Mesothelial cell of epicardium (in vitro differentiated cells): ENCODE results near the gene CACNA2D3. TPM values are rescaled to one million over a fixed set of nuclear protein-coding genes. Genes with fewer than 3 reads are reported as not detected.

Source experiments
- DNase-seq, 2 experiments: peaks; one replicate each; pipeline ENCODE4 v3.0.0; 2021; ENCODE audit warnings: low spot score in 2 of 2; ENCODE audit not compliant: unreplicated experiment in 2 of 2
- H3K27ac Mint-ChIP-seq: 2 replicates; pipeline ENCODE4 v1.8.0; 2021; ENCODE audit warnings: mixed read lengths
- H3K27me3 Mint-ChIP-seq: 2 replicates; pipeline ENCODE4 v1.8.0; 2021; ENCODE audit warnings: low read depth, mixed read lengths
- H3K36me3 Mint-ChIP-seq: 2 replicates; pipeline ENCODE4 v1.8.0; 2021; ENCODE audit warnings: mixed read lengths
- H3K4me1 Mint-ChIP-seq: 2 replicates; pipeline ENCODE4 v1.8.0; 2021; ENCODE audit warnings: mixed read lengths
- H3K4me3 Mint-ChIP-seq: 2 replicates; pipeline ENCODE4 v1.8.0; 2021; ENCODE audit warnings: mild to moderate bottlenecking, moderate library complexity, mixed read lengths
- H3K9me3 Mint-ChIP-seq: 2 replicates; pipeline ENCODE4 v1.8.0; 2021; ENCODE audit warnings: mixed read lengths
- CTCF ChIP-seq: fragments of 200-600 bp; sonication (generic); IDR thresholded peaks from one replicate; pipeline ENCODE4 v1.5.0; 2021; ENCODE audit warnings: antibody characterized with exemption; ENCODE audit not compliant: unreplicated experiment
- total RNA-seq: library from RNA; stranded (reverse); gene quantifications from 3 replicates; pipeline ENCODE4 v1.2.1, GENCODE V29; 2021

The CACNA2D3 gene
- total RNA-seq, 1 donor from 2014 or later = 2.3 TPM

GRCh38 chr3:54814224-54814623 lies 691.9 kb downstream of the CACNA2D3 start:
- no peaks in the 10 kb centered on the region for H3K27me3 Mint-ChIP-seq
- no peak for DNase-seq
- H3K4me3 Mint-ChIP-seq = no peak overlapping the region

GRCh38 chr3:54817628-54818027 lies 695.3 kb downstream of the CACNA2D3 start:
- H3K27me3 Mint-ChIP-seq = peaks cover 5% of the 10 kb centered on the region
- DNase-seq = no peak
- TF ChIP-seq CTCF = no peak

More at GRCh38 chr3:54814224-54814623, 691.9 kb downstream of the CACNA2D3 start:
- Mint-ChIP-seq H3K36me3 (no peaks in the 10 kb centered on the region), H3K9me3 (no peaks in the 10 kb centered on the region), H3K4me1 (peaks cover 4% of the 10 kb centered on the region), H3K27ac (no peak overlapping the region)
- no peak for TF ChIP-seq CTCF

GRCh38 chr3:54818486-54818885 lies 696.1 kb downstream of the CACNA2D3 start:
- no peak overlapping the region for H3K4me3 Mint-ChIP-seq
- no peaks in the 10 kb centered on the region for H3K36me3 Mint-ChIP-seq
- H3K4me1 Mint-ChIP-seq = peaks cover 11% of the 10 kb centered on the region
- no peaks in the 10 kb centered on the region for H3K9me3 Mint-ChIP-seq
- DNase-seq = no peak
- peaks cover 5% of the 10 kb centered on the region for H3K27me3 Mint-ChIP-seq
- no peak for TF ChIP-seq CTCF
- no peak overlapping the region for H3K27ac Mint-ChIP-seq

More at GRCh38 chr3:54817628-54818027, 695.3 kb downstream of the CACNA2D3 start:
- Mint-ChIP-seq H3K27ac (no peak overlapping the region), H3K4me1 (peaks cover 11% of the 10 kb centered on the region), H3K4me3 (no peak overlapping the region), H3K36me3 (no peaks in the 10 kb centered on the region), H3K9me3 (no peaks in the 10 kb centered on the region)

GRCh38 chr3:54818942-54819341 lies 696.6 kb downstream of the CACNA2D3 start:
- no peak overlapping the region for H3K27ac Mint-ChIP-seq
- peaks cover 5% of the 10 kb centered on the region for H3K27me3 Mint-ChIP-seq
- DNase-seq = no peak
- H3K4me1 Mint-ChIP-seq = peaks cover 11% of the 10 kb centered on the region
- H3K36me3 Mint-ChIP-seq = no peaks in the 10 kb centered on the region
- TF ChIP-seq CTCF = no peak
- H3K9me3 Mint-ChIP-seq = no peaks in the 10 kb centered on the region
- H3K4me3 Mint-ChIP-seq = no peak overlapping the region

GRCh38 chr3:54819946-54820345 lies 697.6 kb downstream of the CACNA2D3 start:
- no peak overlapping the region for H3K27ac Mint-ChIP-seq
- no peak overlapping the region for H3K4me3 Mint-ChIP-seq
- H3K9me3 Mint-ChIP-seq = no peaks in the 10 kb centered on the region
- no peaks in the 10 kb centered on the region for H3K36me3 Mint-ChIP-seq
- TF ChIP-seq CTCF = no peak
- H3K4me1 Mint-ChIP-seq = peaks cover 7% of the 10 kb centered on the region
- no peak for DNase-seq
- H3K27me3 Mint-ChIP-seq = peaks cover 5% of the 10 kb centered on the region

- Mint-ChIP-seq H3K4me1 (peaks cover 7% of the 10 kb centered on the region), H3K36me3 (no peaks in the 10 kb centered on the region), H3K27ac (no peak overlapping the region), H3K27me3 (peaks cover 5% of the 10 kb centered on the region), H3K4me3 (no peak overlapping the region), H3K9me3 (no peaks in the 10 kb centered on the region)
- DNase-seq = no peak
- TF ChIP-seq CTCF = no peak
These were observed 699.9 kb downstream of the CACNA2D3 start for GRCh38 chr3:54822206-54822605.
